ENCODE measurements around the gene RHEX. TPM values are rescaled to one million over a fixed set of nuclear protein-coding genes. Genes with fewer than 3 reads are reported as not detected.

The RHEX gene
- total RNA-seq, 1 donor from 2014 or later = 0.24 TPM

DNA sequence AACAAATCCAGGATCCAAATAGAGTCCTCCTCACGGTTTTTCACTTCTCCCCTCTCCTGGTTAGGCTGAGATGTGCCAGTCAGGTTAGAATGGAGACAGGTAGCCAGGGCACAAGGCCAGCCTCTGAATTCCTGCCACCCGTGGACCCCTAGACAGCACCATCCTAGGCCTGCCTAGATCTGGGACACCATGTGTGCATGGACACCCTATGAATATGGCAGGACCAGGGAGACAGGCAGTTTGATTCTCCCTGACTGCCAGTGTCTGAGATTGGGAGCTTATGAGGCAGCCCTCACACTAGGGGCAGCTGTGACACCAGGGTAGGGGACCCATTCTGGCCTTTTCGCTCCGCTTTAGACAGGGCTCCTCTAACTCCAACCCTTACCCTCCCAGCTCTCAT, 56.7 kb downstream of the RHEX start:
- DNase-seq (ENCODE audit: low spot score) = no peak
- intact Hi-C loops (cut with DNase I) = loop anchor here (5.0 to 10.0 kb wide), 4 partner anchors 77 to 445 kb away; no protein-coding TSS in a partner anchor

DNA sequence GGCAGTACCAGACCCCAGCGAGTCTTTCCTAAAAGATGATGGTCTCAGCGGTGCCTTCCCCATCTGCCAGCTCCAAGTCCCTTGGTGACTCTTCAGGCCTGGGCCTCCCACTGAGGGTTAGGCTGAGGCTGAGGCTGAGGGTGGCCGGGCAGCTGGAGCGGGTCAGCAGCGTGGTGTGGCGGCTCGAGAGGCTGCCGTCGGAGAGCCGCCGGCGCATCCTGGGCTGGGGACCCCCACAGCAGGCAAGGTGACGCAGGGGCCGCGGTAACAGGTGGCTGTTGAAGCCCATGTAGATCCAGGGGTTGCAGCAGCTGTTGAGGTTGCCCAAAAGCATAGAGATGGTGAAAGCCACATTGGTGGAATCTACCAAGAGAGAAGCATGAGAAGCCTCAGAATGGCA, 57.2 kb downstream of the RHEX start:
- intact Hi-C loops (cut with DNase I) = loop anchor here (10.0 kb wide), 1 partner anchor 445 kb away; no protein-coding TSS in a partner anchor
- DNase-seq (ENCODE audit: low spot score) = no peak

DNA sequence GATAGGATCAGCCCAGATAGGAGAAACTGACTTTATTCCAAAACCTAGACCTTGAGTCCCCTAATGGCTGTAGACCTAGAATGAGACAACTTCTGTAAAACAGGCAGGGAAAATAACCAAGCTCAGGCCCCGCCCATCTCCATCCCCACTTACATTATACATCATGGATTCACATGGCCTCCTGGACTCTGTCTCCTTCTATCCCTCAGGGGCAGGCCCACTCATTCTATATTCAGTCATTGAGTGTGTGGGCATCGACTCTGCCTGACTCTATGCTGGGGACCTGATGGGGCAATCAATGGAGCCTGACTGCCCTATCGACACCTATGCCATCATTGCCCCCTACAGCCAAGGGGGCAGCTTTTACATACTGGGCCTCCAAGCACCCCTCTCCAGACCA, 57.8 kb downstream of the RHEX start:
- intact Hi-C loops (cut with DNase I) = loop anchor here (10.0 kb wide), 1 partner anchor 446 kb away; no protein-coding TSS in a partner anchor
- no peak for DNase-seq (ENCODE audit: low spot score)

DNA sequence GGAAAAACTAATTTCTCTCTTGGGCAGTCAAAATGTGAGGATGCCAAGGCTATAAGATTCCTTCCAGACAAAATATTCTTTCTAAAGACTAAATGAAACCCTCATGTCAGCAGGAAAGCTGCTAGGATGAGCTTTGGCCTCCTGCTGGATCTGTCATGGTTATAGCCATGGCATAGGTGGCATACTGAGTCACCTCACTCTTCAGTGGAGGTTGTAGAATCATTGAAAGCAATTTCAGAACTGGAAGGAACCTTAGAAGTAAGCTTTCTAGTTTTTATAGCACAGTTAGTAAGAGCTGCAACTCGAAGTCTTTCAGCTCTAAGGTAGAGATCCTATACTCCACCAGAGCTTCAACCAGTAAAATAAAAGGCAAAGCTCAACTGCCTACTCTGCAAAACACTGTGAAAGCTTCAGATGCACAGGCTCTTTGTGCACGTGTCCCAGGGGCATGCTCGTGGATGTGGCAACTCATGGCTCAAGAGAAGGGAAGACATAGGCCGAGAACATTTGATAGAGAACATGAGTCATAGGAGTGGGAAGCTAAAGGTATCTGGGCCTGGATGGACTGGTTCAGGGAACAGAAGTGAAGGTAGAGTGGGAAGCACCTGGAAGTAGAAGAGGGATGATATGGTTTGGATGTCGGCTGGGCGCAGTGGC, 58.4 kb downstream of the RHEX start:
- DNase-seq (ENCODE audit: low spot score) = no peak
- intact Hi-C loops (cut with DNase I) = loop anchor here (10.0 kb wide), 1 partner anchor 447 kb away; no protein-coding TSS in a partner anchor

DNA sequence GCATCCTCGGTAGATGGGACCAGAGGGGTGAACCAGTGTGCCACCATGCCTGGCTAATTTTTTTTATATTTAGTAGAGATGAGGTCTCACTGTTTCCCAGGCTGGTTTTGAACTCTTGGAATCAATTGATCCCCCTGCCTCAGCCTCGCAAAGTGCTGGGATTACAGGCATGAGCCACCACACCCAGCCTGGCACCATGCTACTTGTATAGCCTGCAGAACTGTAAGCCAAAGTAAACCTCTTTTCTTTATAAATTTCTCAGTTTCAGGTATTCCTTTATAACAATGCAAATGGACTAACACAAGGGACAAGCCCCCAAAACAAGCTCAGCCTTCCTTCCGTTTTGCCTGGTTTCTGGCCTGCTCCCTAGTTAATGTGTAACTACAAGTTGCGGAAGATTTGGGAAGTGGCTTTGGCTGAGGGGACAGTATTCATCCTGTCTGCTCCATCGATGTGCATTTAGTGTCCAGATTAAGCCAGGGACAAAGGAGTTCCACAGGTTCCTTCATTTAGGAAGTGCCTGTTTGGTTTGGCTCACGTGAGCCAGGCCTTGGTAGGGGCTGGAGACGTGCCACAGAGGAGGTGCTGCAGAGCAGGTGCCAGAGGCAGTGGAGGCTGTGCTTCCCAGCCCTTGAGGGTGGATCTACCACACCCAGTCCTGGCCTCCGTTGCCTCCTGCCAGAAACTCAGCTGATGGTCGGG, 59.8 kb downstream of the RHEX start:
- no peak for DNase-seq (ENCODE audit: low spot score)
- intact Hi-C loops (cut with DNase I) = loop anchor here (10.0 kb wide), 1 partner anchor 448 kb away; no protein-coding TSS in a partner anchor

DNA sequence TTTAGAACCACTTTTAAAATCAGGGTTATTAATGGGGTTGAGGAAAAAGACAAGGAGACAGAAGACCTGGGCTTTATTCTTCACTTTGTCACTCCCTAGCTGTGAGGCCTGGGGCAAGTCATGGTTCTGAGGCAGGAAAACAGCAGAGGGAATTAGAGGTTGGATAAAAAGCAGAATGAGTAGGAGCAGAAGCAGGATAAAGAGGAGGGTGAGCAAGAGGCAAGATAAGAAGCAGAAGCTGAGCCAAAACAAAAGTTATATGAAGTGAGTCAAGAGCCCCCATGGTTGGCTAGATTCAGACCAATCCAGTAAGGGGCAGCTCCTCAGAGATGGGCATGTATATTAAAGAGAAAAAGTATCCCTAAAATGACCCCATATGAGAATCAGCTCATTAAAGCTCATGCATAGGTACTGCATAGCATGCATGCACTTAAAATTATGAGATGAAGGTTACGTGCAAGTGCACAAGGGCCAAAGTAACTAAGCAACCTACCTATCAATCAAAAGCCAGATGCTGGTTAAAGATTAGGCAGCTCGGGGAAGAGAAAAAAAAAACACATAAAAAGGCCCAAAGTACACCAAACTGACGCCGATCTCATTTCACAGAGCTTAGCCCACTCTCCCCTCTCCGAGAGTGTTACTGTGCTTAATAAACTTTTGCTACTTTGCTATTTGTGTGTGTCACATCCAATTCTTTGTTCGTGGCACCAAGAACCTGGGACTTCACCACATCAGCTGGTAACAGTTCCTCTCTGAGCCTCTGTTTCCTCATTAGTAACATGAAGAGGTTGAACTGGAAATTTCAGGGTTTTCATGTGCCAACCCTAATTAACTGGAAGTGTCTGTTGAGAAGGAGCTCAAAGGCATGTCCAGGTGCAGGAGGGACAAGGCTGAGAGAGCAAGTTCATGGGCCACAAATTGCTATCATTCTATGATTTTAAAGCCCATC, 62.0 kb downstream of the RHEX start:
- intact Hi-C loops (cut with DNase I) = loop anchor here (10.0 kb wide), 1 partner anchor 450 kb away; no protein-coding TSS in a partner anchor
- no peak for DNase-seq (ENCODE audit: low spot score)

DNA sequence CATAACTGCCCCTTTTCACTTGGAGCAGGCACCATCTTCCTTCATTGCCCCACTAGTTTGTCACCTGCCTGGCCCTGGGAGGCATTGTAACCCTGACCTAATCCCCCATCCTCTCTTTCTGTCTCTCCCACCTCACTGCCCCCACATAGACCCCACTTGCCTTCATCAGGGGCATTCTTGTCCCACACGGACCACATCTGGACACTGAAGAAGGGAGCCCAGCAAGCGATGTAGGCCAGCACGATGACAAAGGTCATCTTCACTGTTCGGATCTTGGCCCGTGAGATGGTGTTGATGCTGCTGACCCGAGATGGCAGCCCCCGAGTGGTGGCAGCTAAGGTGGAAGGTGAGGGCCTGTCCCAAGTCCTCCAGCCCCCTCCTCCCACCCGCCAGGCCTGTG, 62.8 kb downstream of the RHEX start:
- intact Hi-C loops (cut with DNase I) = loop anchor here (10.0 kb wide), 1 partner anchor 451 kb away; no protein-coding TSS in a partner anchor
- DNase-seq (ENCODE audit: low spot score) = no peak

DNA sequence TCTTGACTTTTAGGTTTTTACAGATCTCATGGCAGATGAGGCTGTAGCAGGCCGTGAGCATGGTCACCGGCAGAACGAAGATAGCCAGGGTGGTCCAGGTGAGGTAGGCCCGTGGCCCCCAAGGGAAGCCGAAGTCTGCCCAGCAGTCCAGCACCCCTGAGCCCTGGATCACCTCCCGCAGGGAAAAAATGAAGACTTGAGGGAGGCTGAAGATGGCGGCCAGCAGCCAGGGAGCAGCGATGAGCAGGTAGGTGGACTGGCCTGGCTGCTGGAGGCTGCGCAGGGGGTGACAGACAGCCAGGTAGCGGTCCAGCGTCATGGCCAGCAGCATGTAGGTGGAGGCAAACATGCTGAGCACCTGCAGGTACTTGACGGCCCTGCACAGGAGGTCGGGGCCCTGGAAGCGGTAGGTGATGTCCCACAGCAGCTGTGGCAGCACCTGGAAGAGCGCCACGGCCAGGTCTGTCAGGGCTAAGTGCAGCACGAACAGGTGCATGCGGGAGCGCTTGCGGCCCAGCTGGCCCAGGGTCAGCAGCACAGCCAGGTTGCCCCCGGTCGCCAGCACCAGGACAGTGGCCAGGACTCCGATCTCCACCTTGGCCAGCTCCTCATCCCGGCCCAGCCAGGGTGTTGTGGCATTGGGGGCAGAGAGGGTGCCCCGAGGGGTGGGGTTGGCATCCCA, 63.4 kb downstream of the RHEX start:
- DNase-seq (ENCODE audit: low spot score) = no peak
- intact Hi-C loops (cut with DNase I) = loop anchor here (10.0 kb wide), 1 partner anchor 452 kb away; no protein-coding TSS in a partner anchor

DNA sequence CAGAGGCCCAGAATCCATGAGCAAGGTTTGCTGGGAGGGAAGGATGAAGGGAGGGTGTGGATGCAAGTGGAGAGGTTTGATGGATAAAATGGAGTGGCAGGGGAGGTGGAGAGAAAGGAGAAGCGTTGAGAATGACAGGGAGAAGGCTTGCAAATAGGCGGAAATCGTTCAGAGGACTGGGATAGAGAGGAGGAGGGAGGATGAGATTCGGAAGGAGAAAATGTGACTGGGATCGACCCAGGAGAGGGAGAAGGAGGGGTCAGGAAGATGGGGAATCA, 63.8 kb downstream of the RHEX start:
- no peak for DNase-seq (ENCODE audit: low spot score)
- intact Hi-C loops (cut with DNase I) = loop anchor here (10.0 kb wide), 1 partner anchor 452 kb away; no protein-coding TSS in a partner anchor

DNA sequence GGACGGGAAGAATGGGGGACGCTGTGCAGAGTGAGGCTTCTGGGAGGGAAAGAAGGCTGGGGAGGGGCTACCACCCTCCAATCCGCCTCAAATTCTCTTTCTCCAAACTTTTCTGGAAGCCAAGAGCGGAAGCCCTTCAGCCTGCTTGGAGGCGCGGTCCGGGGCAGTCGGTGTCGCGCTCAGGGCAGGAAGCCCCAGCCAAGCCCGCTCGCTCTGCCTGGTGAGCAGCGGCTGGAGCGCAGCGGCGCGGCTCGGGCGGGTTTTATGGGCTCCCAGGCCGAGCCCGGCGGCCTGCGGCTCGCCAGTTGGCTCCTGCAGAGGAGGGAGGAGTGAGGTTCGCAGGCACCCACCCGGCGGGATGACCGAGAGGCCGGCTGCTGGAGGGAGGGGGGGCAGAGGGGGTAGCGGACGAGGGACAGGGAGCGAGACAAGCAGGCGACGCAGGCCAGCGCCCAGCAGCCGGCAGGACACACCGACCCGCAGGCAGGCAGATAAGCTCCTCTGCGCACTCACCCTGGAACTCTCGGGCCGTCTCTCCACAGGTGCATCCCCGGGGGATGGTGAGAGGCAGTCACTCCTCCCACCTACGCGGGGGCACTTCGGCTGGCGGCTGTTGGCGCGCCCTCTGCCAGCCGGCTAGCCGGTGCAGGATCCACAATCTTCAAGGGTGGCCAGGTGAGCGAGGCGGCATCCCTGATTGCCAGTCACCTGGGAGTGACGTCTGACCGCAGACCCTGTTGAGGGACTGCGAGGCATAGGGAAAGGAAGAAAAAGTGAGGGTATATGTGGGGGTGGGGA, 64.4 kb downstream of the RHEX start, which contains the start of gene AVPR1B:
TSS of gene AVPR1B (minus strand) at position 238 of the 798 bp plus-strand sequence. CDS start 498 bp downstream, outside the sequence.
- intact Hi-C loops (cut with DNase I) = loop anchor here (10.0 kb wide), 1 partner anchor 453 kb away; no protein-coding TSS in a partner anchor
- no peak for DNase-seq (ENCODE audit: low spot score)

DNA sequence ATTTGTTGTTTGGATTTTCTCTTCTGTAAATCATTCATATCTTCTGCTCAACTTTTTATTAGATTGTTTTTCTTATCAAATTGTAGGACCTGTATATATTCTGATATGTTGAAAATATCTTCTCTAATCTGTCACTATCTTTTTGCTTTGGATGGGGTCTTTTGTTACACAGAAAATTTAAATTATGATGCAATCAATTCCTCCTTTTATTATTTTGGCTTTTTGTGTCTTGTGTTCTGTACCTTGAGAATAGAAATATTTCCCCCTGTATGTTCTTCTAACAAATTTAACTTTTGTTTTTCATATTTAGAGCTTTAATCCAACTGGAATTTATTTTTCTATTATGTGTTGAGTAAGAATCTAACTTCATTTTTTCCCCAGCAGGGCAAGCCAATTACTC, 67.4 kb downstream of the RHEX start:
- DNase-seq (ENCODE audit: low spot score) = no peak
- intact Hi-C loops (cut with DNase I) = no loop called here

DNA sequence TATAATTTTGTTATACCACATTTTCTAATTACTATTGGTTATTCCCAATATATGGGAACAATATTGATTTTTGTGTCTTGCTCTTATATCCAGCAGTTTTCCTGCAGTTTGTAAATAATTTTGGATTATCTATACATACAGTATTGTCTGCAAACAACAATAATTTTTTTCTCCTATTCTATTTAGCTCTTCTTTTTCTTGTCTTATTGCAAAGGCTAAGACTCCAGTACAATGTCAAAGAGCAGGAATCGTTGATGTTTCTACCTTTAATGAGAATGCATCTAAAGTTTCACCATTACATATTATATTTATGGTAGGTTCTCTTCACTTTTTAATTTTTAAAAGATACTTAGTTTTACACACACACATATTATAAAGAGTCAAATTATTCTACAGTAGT, 68.3 kb downstream of the RHEX start:
- intact Hi-C loops (cut with DNase I) = no loop called here
- DNase-seq (ENCODE audit: low spot score) = no peak

DNA sequence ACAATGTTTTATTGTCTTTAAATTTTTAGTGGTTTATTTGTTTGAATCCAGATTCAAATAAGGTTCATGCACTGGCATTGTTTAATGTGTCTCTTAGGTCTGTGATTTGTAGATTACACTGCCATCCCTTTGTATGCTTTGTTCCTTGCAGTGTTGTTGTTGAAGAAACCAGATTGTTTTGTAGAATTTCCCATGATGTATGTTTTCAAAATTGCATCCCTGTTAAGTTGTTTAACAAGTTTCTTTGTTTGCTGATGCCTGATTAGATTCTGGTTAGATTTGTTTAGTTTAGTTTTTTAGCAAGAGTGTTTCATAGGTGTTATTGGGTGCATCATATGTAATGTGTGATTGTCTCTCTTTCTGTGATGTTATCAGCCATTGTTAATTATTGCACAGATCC, 69.7 kb downstream of the RHEX start:
- intact Hi-C loops (cut with DNase I) = no loop called here
- DNase-seq (ENCODE audit: low spot score) = no peak

DNA sequence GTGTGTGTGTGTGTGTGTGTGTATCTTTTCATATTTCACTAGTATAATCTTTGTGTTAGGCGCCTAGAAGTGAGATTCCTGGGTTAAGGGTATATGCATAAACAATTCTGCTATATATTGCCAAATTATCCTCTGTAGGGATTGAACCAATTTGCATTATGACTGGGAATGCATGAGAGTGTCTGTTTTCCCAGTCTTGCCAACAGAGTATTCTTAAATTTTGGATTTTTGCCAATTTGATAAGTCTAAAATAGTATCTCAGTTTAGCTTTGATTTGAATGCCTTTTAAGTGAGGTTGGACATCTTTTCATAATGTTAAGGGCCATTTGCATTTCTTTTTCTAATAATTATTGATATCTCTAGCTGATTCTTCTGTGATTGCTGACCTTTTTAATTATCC, 72.4 kb downstream of the RHEX start:
- no peak for DNase-seq (ENCODE audit: low spot score)
- intact Hi-C loops (cut with DNase I) = no loop called here

DNA sequence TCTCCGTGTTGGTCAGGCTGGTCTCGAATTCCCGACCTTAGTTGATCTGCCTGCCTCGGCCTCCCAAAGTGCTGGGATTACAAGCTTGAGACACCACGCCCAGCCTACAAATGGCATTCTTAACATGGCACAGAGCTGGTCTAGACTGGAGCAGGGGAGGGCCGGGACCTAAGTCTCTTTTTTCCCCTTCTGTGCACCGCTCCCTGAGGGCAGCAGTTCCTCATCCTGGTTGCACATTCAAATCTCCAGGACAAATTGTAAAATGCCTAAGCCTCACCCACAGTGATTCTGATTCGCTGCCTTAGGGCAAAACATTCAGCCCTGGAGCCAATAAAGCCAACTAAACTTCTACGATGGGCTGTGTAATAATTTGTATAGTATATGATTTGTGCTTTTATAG, 74.4 kb downstream of the RHEX start:
- no peak for DNase-seq (ENCODE audit: low spot score)
- intact Hi-C loops (cut with DNase I) = no loop called here

DNA sequence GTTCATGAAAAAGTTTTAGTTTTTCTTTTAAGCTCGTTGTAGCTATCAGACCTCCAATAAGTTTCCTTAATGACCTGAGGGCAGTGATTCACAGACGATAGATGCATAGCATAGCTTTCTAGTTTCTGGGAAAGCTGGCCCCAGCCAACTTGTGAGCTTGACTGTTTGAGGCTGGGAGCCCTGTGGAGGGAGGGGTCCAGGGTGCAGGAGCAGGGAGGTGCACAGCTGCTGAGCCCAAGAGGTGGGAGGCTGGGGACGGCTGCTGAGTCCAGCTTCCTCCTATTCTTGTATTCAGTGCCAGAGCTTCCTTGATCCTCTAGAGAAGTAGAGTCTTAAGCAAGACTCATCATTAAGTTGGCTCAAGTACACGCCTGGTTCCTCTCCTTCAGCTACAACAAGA, 75.2 kb downstream of the RHEX start:
- intact Hi-C loops (cut with DNase I) = no loop called here
- no peak for DNase-seq (ENCODE audit: low spot score)

DNA sequence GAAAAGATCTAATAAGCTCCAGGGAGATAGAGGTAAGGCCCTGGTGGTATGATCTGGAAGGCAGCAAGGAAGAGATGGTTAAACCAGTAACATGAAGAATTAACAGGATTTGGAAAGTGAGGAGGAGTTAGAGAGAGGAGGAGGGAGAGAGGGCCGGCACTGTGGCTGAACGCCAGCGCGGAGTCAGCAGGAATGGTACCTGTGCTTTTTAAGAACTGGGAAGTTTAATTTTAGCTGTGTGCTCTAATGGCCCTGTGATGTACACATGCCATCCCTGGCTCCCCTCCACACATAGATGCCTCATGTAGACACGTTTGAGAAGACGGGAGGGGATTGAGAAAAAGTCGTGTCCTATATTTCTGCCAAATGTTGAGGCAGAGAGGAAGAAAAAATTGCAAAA, 78.1 kb downstream of the RHEX start:
- DNase-seq (ENCODE audit: low spot score) = no peak

DNA sequence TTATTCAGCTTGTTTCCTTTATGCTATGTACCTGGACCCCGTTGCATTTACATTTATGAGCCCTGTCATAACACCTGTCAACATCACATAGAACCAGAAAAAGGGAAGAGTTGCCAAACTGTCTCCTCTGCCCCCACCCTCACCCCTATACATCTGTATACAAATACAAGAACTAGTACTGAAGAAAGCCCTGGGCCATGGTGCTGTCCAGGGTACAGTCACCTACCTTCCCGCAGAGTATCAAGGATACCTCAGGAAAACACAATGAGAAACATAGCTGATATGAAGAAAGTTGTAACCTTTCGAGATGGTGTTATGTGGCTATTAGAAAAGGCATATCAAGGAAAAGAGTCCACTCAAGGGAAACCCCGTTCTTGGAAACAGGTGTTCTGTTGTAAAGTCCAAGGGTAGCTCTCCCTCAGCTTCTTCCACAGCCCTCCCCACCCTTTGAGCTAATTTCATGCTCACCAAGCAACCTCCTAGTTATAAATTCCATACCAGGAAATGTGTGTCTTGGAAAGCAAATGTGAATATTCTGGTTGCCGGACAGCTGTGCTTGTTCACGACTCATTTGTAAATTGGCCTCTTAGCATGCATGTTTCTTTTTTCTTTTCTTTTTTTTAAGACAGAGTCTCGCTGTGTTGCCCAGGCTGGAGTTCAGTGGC, 80.9 kb downstream of the RHEX start:
- no peak for DNase-seq (ENCODE audit: low spot score)
- intact Hi-C loops (cut with DNase I) = no loop called here

More for the DNA sequence above, 78.1 kb downstream of the RHEX start:
- intact Hi-C loops (cut with DNase I) = no loop called here

All from cardiac septum (tissue), 1 donor.